Stimulated activated CD8-positive, alpha-beta memory T cell treated with anti-CD3 and anti-CD28 coated beads, Interleukin-7, amount 100 ng/mL, for 1 hour (primary cell): ENCODE results near the gene ST6GAL1.
"Not testable (repeated sequence)": the region's sequence is repeated elsewhere in the genome, so short reads cannot be mapped to it uniquely, and the experiment has no call there.

Experiments used
- DNase-seq, 2 donors: peaks; one replicate each; pipeline ENCODE4 v3.0.0-alpha.2; 2020; ENCODE audit warnings: low read depth in 2 of 2

Gene ST6GAL1

DNA sequence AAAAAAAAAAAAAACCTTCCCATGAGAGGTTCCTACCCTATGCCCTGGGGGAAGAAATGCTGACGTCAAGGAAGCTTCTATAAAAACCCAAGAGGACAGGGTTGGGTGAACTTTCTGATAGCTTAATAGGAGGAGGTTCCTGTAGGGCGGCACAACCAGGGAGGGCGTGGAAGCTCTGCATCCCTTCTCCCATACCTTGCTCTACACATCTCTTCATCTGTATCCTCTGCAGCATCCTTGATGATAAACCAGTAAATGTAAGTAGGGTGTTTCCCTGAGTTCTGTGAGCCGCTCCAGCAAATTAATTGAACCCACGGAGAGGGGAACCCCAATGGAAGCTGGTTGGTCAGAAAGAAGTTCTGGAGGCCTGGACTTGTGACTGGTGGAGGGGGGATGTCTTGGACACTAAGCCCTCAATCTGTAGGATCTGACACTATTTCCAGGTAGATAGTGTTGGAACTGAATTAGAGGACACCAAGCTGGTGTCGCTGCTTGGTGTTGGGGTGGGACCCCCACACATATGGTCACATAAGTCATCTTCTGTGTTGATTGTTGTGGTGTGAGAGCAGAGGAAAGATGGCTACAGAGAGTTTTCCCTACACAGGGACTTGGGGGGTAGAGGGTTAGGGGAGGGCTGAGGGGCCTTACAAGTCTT, 91.5 kb downstream of the ST6GAL1 start:
- DNase-seq, result no peak

DNA sequence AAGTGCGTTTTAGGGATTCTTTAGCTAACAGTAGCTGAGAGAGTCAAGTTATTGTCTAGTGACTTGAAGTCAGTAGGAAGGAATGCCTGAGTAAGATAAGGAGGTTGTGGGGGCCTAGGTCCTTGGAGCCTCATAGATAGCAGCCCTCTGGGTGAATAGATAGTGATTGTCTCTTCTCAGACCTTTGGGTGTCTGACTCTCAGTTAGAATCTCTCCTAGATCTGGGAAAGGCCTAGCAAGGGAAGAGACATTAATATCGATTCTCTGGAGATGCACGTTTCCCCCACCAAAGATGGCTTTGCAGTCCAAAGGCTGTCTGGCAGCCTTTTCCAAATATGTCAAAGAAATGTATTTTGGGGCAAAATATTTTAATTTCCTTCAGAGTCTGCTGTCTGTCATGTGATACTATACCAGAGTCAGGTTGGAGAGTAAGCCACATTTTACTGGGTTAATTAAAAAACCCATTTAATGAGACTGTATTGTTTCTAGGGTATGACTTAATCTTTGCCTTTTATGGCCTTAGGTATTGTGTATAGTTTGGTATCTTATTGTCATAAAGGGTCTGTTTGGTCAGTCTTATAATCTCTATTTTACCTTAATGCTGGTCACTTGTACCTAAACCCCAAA, 92.2 kb downstream of the ST6GAL1 start:
- no peak for DNase-seq

- not testable (repeated sequence) for DNase-seq
These were observed 93.0 kb downstream of the ST6GAL1 start for GRCh38 chr3:187023340-187023739.

DNA sequence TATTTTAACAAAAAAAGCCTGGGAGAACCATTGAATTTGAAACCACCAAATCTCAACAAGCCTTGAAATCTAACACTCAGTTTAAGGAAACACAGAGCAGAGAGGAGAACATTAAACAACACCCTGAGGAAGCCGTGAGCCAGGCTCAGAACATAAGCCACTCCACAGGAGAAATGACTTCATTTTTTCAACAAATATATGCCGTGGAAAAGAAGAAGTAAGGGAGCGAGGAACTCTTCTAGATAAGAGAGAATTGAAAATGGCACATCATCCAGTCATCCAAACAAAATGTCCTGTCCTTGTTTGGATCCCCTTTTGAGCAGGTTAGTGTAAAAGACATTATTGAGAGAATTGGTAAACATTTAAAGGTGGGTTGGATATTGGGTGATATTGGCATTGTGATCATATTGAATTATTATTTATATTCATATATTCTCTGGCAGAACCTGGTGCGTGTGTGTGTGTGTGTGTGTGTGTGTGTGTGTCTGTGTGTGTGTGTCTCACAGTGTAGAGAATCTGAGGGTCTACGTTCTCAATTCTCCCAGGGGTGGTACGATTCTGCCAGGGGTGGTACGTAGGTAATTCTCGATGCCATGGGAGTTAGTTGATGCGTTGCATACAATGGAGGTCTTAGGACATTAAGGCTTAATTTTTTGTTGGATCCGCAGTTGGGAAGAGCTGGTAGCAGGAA, 94.4 kb downstream of the ST6GAL1 start:
- no peak for DNase-seq

GRCh38 chr3:187025254-187025655, 94.9 kb downstream of the ST6GAL1 start:
- DNase-seq, result no peak

GRCh38 chr3:187025656-187026316, 95.5 kb downstream of the ST6GAL1 start:
- no peak for DNase-seq

DNA sequence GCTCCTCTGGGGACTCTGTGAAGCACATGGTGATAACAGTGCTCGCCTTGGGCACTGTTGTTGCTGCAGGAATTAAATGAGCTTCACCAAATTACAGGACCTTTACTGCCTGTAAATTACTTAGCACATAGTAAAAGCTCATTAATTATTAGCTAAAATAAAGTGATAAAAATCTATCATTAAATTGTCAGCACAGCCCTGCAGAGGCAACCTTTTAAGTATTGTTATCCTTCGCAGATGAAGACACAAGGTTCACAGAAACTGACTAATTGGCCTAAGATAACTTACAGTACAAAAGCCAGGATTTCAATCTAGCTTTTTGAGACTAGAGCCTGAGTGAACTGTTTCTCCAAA, 96.0 kb downstream of the ST6GAL1 start:
- no peak for DNase-seq

- peak in 1 of 2 donors; percentile 35 for DNase-seq
These were observed 97.4 kb downstream of the ST6GAL1 start for GRCh38 chr3:187027531-187028278.

- DNase-seq, result no peak
These were observed 101.6 kb downstream of the ST6GAL1 start for GRCh38 chr3:187031934-187032333.

GRCh38 chr3:187036394-187036793, 106.1 kb downstream of the ST6GAL1 start:
- DNase-seq, result no peak

- no peak for DNase-seq
These were observed 108.9 kb downstream of the ST6GAL1 start for GRCh38 chr3:187039100-187039722.

GRCh38 chr3:187039723-187040414, 109.5 kb downstream of the ST6GAL1 start:
- DNase-seq, result no peak

GRCh38 chr3:187040516-187041361, 110.4 kb downstream of the ST6GAL1 start:
- no peak for DNase-seq

DNA sequence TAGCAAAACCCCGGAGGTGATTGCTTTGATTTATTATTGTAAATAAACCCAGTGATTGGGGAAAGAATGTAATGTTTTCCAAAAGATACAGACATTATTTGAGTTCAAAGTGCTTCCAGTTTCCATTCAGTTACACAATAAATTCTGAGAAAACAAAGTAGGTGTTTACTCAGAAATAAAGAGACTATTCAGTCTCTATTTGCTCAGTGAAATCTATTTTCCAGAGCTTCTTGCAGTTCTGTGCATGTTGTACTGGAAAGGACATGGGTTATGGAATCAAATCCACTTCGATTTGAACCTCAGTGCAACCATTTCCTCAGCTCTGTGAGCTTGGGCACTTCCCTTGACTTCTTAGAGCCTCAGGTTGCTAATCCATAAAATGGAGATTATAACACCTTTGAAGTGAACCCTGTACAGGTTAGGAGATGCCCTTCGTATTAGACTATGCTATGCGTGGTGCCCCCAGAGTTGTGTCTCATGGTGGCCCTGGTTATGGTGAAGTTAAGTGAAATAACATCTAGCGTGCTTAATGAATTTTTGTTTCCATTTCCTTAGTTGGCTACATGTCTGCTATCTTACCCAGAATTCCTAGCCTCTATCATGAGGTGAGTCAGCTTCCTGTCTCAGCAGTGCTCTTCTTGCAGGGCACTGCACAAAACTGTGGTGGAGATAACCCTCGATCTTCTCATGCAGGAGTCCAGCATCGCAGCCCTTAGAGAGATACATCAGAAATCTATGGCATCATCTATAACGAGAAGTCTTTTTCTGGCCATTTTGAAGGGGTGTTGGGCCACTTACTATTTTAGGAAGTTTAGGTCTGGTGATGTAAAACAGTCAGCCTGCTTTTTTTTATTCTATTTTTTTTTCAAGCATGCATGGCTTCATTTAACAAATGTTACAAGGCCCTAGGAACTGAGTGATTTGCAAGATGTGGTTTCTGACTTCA, 111.3 kb downstream of the ST6GAL1 start:
- DNase-seq, result no peak

GRCh38 chr3:187042346-187042745, 112.0 kb downstream of the ST6GAL1 start:
- no peak for DNase-seq

DNA sequence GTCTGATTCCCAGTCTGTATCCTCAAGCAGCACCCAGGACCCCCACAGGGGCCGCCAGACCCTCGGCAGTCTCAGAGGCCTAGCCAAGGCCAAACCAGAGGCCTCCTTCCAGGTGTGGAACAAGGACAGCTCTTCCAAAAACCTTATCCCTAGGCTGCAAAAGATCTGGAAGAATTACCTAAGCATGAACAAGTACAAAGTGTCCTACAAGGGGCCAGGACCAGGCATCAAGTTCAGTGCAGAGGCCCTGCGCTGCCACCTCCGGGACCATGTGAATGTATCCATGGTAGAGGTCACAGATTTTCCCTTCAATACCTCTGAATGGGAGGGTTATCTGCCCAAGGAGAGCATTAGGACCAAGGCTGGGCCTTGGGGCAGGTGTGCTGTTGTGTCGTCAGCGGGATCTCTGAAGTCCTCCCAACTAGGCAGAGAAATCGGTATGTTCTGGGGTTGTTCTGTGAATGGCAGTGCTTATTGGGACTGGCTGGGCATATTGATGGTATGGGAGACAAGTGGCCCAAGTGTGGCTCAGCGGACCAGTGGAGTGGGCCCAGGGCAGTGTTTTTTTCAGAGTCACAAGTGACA, 112.6 kb downstream of the ST6GAL1 start:
- DNase-seq, result no peak

GRCh38 chr3:187044206-187044605, 113.9 kb downstream of the ST6GAL1 start:
- no peak for DNase-seq

DNA sequence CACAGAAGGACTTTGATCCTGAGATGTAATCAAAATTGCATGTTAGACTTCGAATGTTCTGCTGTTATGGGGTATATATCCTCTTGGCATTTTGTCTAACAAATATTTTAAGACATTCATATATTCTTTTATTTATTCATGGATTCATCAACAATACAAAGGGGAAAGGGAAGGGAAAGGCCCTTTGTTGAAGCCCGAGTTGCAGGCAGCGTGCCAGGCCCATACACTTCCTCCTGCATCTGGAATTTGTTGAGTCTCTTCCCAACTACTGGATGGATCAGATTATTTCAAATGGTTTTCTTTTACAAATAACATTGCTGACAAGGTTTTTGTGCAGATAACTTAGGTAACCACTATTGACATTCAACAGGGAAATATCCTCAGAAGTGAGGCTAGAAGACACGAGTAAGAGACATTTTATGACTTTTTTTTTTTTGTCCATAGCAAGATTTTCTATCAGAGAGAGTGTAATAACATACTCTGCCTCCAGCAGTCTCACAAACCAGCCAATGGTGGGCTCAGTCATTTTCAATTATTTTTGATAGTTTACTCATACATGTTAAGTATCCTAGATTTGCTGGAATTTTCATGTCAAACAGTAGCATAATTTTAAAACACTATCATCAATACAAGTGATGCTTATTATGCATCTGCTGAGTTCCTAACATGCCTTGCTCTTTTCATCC, 114.7 kb downstream of the ST6GAL1 start:
- DNase-seq, result no peak
